CD4-positive, alpha-beta T cell (primary cell): Measurements from ENCODE around the gene ASB4. TPM values are rescaled to one million over a fixed set of nuclear protein-coding genes. Genes with fewer than 3 reads are reported as not detected.

Source experiments
- ATAC-seq: fragments of 200-7000 bp; cut with Tn5 transposase; one replicate; pipeline ENCODE4 v1.10.0; 2022; ENCODE audit warnings: mild to moderate bottlenecking; ENCODE audit not compliant: poor library complexity
- CTCF ChIA-PET: fragments of 350-600 bp; sonication (Branson Sonifier 250); formaldehyde crosslinking; loops from one replicate; lab custom pipeline; 2021; ENCODE audit warnings: antibody characterized with exemption, inconsistent platforms; lab: Charles Lee
- POLR2A ChIA-PET: fragments of 350-600 bp; sonication (Branson Sonifier 250); formaldehyde crosslinking; loops from one replicate; lab custom pipeline; 2021; ENCODE audit warnings: antibody characterized with exemption, inconsistent platforms; lab: Charles Lee
- DNase-seq, 14 experiments: peaks; one replicate each; pipeline ENCODE4 v3.0.0-alpha.2; 2013 to 2020; ENCODE audit warnings: mixed read lengths in 2 of 14
- H3K27ac ChIP-seq, 2 donors: one replicate each; pipeline versions ENCODE4 v1.5.1 to v1.7.0; 2013; ENCODE audit warnings: low read length in 2 of 2, low read depth in 1 of 2, mild to moderate bottlenecking in 1 of 2
- H3K27me3 ChIP-seq, 2 experiments: 1 replicate in 1 of 2; 2 replicates in 1 of 2; pipeline versions ENCODE4 v1.6.1 to v1.7.0; 2013; ENCODE audit warnings: low read length in 2 of 2, control low read depth in 1 of 2, mild to moderate bottlenecking in 1 of 2, moderate library complexity in 1 of 2; ENCODE audit not compliant: insufficient read depth in 2 of 2, control insufficient read depth in 1 of 2
- H3K36me3 ChIP-seq: one replicate; pipeline ENCODE4 v1.6.1; 2013; ENCODE audit warnings: low read length, control low read depth; ENCODE audit not compliant: insufficient read depth
- H3K4me1 ChIP-seq: one replicate; pipeline ENCODE4 v1.6.1; 2013; ENCODE audit warnings: low read length, control low read depth; ENCODE audit not compliant: insufficient read depth
- H3K4me3 ChIP-seq: one replicate; pipeline ENCODE4 v1.5.1; 2013; ENCODE audit warnings: mild to moderate bottlenecking, low read length, moderate library complexity
- H3K9me3 ChIP-seq, 2 experiments: 1 replicate in 1 of 2; 2 replicates in 1 of 2; pipeline versions ENCODE4 v1.6.1 to v1.7.0; 2013; ENCODE audit warnings: low read length in 2 of 2, mild to moderate bottlenecking in 2 of 2, control low read depth in 1 of 2, moderate library complexity in 1 of 2; ENCODE audit not compliant: control insufficient read depth in 1 of 2, insufficient read depth in 1 of 2
- H3K27ac Mint-ChIP-seq: one replicate; pipeline ENCODE4 v1.8.0; 2020; ENCODE audit warnings: mixed read lengths
- H3K27me3 Mint-ChIP-seq: one replicate; pipeline ENCODE4 v1.8.0; 2021; ENCODE audit warnings: mixed read lengths
- H3K36me3 Mint-ChIP-seq: one replicate; pipeline ENCODE4 v1.8.0; 2021; ENCODE audit warnings: low read depth, mixed read lengths
- H3K4me1 Mint-ChIP-seq: one replicate; pipeline ENCODE4 v1.8.0; 2021; ENCODE audit warnings: low read depth, mixed read lengths
- H3K4me3 Mint-ChIP-seq: one replicate; pipeline ENCODE4 v1.8.0; 2020; ENCODE audit warnings: mild to moderate bottlenecking, mixed read lengths
- H3K9me3 Mint-ChIP-seq: one replicate; pipeline ENCODE4 v1.8.0; 2020; ENCODE audit warnings: mixed read lengths
- intact Hi-C, 2 experiments: fragments of 100-400 bp; cut with DNase I in 1 of 2; cut with micrococcal nuclease in 1 of 2; formaldehyde crosslinking; loops; one replicate each; pipeline versions ENCODE4 v1.15.1 to v1.9.0; 2023 to 2025; cut with DNase I, micrococcal nuclease
- total RNA-seq, 174 experiments: library from RNA in 2 of 174; stranded (reverse) in 2 of 174; gene quantifications; one replicate each; pipeline ENCODE4 v1.2.3 and lab custom pipeline; 2021 to 2026
- TF ChIP-seq, protein P1 (sequence below): fragments of 200-600 bp; IDR thresholded peaks from one replicate; pipeline ENCODE4 v1.8.0; 2022; ENCODE audit warnings: antibody characterized with exemption, mild to moderate bottlenecking

Gene ASB4
- total RNA-seq, 2 experiments from 2014 or later, result not detected

DNA sequence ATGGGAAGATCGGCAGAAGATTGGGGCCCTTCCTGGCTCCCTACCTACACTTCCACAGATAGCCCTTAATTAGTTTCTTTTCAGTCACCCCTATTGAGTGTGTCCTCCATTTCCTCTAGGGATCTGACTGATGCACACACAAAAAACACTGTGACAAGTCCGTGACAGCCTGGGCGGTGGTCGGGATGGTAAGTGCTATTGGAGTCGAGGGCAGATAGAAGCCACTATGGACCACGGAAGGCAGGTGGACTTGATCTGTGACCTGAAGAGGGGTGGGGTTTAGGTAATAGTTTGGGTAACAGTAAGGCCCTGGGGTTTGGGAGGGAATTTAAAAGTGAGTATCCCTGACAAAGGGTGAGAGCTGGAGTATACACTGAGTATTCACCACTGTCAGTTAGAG, 57.6 kb downstream of the ASB4 start:
- Histone ChIP-seq H3K4me3 (no peak overlapping the region), H3K27ac (no peak overlapping the region), H3K4me1 (no peaks in the 10 kb centered on the region), H3K9me3 (no peaks in the 10 kb centered on the region), H3K27me3 (no peaks in the 10 kb centered on the region), H3K36me3 (no peaks in the 10 kb centered on the region)
- POLR2A ChIA-PET, result no interaction called here
- ATAC-seq (no peak), DNase-seq (no peak)
- Mint-ChIP-seq H3K27me3 (peaks cover 13% of the 10 kb centered on the region), H3K27ac (no peak overlapping the region), H3K4me1 (no peaks in the 10 kb centered on the region), H3K36me3 (no peaks in the 10 kb centered on the region), H3K9me3 (no peaks in the 10 kb centered on the region), H3K4me3 (no peak overlapping the region)
- CTCF ChIA-PET, result interaction anchor here (0.6 to 1.8 kb wide), 2 partner anchors 15 to 45 kb away, joined by 3 to 4 read pairs; no protein-coding TSS in a partner anchor
- TF ChIP-seq, protein P1, sequence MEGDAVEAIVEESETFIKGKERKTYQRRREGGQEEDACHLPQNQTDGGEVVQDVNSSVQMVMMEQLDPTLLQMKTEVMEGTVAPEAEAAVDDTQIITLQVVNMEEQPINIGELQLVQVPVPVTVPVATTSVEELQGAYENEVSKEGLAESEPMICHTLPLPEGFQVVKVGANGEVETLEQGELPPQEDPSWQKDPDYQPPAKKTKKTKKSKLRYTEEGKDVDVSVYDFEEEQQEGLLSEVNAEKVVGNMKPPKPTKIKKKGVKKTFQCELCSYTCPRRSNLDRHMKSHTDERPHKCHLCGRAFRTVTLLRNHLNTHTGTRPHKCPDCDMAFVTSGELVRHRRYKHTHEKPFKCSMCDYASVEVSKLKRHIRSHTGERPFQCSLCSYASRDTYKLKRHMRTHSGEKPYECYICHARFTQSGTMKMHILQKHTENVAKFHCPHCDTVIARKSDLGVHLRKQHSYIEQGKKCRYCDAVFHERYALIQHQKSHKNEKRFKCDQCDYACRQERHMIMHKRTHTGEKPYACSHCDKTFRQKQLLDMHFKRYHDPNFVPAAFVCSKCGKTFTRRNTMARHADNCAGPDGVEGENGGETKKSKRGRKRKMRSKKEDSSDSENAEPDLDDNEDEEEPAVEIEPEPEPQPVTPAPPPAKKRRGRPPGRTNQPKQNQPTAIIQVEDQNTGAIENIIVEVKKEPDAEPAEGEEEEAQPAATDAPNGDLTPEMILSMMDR, result no peak
- intact Hi-C loops, result no loop called here

DNA sequence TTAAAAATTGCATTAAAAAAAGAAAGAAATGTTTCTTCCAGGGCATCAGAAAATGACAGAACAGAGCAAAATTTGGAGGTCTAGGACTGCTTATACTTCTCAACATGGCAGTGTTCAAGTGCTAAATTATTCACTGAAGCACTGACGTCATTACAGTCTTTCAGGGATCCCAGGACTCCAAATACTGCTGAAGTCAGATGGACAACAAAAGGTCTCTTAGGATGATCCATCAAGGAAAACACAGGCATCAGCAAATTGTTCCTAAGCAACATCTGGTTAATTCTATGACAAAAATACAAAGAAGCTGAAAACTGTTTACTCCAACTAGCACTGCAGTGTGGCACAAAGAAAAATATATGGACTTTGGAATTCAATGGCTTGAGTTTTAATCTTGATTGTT, 58.4 kb downstream of the ASB4 start:
- POLR2A ChIA-PET, result no interaction called here
- H3K36me3 Mint-ChIP-seq, result no peaks in the 10 kb centered on the region
- no peak for ATAC-seq

DNA sequence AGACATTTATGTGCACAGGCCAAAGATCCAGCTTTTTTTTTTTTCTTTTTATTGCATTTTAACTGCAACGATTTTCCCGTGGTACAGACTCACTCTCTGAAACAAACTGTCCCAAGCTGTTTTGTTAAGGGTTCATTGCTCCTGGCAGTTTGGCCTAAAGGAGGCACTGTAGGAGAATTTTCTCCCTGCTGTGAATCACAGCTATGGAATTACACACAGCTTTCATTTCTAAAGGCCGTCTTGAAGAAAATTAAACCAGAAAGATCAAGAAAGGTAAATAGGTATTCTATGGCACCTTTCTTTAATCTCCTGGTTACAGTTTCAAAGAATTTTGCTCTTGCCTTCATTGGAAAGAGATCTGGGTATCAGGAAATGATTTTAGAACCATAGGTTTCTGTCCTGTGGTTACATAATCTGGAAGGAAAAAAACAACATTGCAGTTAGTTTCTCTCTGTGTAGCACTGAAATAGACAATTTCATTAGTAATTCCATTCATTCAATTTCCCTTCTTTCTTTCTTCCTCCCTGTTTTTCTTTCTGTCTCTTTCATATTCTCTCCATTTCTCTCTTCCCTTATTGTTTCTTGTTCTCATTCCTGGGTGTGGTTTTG, 59.4 kb downstream of the ASB4 start:
- H3K4me3 Mint-ChIP-seq, result no peak overlapping the region
- H3K36me3 ChIP-seq, result no peaks in the 10 kb centered on the region
- DNase-seq, result no peak
- H3K4me3 ChIP-seq, result no peak overlapping the region
- H3K27me3 ChIP-seq, result no peaks in the 10 kb centered on the region
- ATAC-seq, result no peak
- H3K9me3 Mint-ChIP-seq, result no peaks in the 10 kb centered on the region
- no peaks in the 10 kb centered on the region for H3K9me3 ChIP-seq
- H3K4me1 Mint-ChIP-seq, result no peaks in the 10 kb centered on the region
- H3K4me1 ChIP-seq, result no peaks in the 10 kb centered on the region
- peaks cover 14% of the 10 kb centered on the region for H3K27me3 Mint-ChIP-seq
- H3K36me3 Mint-ChIP-seq, result no peaks in the 10 kb centered on the region
- TF ChIP-seq, protein P1, result no peak
- no peak overlapping the region for H3K27ac ChIP-seq
- no peak overlapping the region for H3K27ac Mint-ChIP-seq
- intact Hi-C loops, result no loop called here
- CTCF ChIA-PET, result interaction anchor here (1.8 kb wide), 1 partner anchor 16 kb away, joined by 4 read pairs; no protein-coding TSS in a partner anchor
- POLR2A ChIA-PET, result no interaction called here

More for the DNA sequence above, 58.4 kb downstream of the ASB4 start:
- peaks cover 9% of the 10 kb centered on the region for H3K27me3 Mint-ChIP-seq
- Histone ChIP-seq H3K27ac (no peak overlapping the region), H3K27me3 (no peaks in the 10 kb centered on the region), H3K36me3 (no peaks in the 10 kb centered on the region), H3K4me1 (no peaks in the 10 kb centered on the region), H3K4me3 (no peak overlapping the region), H3K9me3 (no peaks in the 10 kb centered on the region)
- no peaks in the 10 kb centered on the region for H3K9me3 Mint-ChIP-seq
- intact Hi-C loops, result no loop called here
- H3K27ac Mint-ChIP-seq, result no peak overlapping the region
- no peak for DNase-seq
- TF ChIP-seq, protein P1, result no peak
- CTCF ChIA-PET, result interaction anchor here (0.6 to 1.8 kb wide), 2 partner anchors 15 to 46 kb away, joined by 3 to 4 read pairs; no protein-coding TSS in a partner anchor
- no peaks in the 10 kb centered on the region for H3K4me1 Mint-ChIP-seq
- H3K4me3 Mint-ChIP-seq, result no peak overlapping the region
